ENCODE results near the gene MORN1. TPM values are rescaled to one million over a fixed set of nuclear protein-coding genes. Genes with fewer than 3 reads are reported as not detected.

The MORN1 gene
- total and polyA plus RNA-seq, 2 of the 4 experiments (the other 2 are of a cell fraction), result 3.0 to 4.2 TPM

DNA sequence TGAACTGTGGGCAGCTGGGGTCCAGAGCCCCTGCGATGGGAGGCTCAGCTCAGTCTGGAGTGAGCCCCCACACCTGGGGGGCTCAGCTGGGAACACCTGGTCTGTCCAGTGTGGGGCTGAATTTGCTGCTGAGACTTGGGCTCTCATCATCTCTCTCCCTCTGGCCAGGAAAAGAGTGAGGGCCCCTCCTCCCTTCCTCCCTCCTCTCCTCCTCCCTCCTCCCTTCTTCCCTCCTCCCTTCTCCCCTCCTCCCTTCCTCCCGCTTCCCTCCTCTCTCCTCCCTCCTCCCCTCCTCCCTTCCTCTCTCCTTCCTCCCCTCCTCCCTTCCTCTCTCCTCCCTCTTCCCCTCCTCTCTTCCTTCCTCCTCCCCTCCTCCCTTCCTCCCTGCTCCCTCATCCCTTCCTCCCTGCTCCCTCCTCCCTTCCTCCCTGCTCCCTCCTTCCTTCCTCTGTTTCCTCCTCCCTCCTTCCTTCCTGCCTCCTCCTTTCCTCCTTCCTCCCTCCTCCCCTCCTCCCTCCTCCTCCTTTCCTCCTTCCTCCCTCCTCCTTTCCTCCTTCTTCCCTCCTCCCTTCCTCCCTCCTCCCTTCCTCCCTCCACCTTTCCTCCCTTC lies 44.5 kb upstream of the MORN1 start:
- TF ChIP-seq USF2 (IDR thresholded peaks at IDR 0.05; ENCODE audit: low read depth, low read length) (no peak), RCOR1 (IDR thresholded peaks at IDR 0.05; ENCODE audit: insufficient replicate concordance, low read length) (no peak)
- TF ChIP-seq, protein P1, sequence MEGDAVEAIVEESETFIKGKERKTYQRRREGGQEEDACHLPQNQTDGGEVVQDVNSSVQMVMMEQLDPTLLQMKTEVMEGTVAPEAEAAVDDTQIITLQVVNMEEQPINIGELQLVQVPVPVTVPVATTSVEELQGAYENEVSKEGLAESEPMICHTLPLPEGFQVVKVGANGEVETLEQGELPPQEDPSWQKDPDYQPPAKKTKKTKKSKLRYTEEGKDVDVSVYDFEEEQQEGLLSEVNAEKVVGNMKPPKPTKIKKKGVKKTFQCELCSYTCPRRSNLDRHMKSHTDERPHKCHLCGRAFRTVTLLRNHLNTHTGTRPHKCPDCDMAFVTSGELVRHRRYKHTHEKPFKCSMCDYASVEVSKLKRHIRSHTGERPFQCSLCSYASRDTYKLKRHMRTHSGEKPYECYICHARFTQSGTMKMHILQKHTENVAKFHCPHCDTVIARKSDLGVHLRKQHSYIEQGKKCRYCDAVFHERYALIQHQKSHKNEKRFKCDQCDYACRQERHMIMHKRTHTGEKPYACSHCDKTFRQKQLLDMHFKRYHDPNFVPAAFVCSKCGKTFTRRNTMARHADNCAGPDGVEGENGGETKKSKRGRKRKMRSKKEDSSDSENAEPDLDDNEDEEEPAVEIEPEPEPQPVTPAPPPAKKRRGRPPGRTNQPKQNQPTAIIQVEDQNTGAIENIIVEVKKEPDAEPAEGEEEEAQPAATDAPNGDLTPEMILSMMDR (conservative IDR thresholded peaks at IDR 0.05; ENCODE audit: low read depth, low read length), result no peak

More for the DNA sequence above, 44.5 kb upstream of the MORN1 start:
- H3K9ac ChIP-seq (ENCODE audit: low read depth, low read length), result no peak overlapping the region
- no peak overlapping the region for H3K4me2 ChIP-seq (ENCODE audit: low read depth, low read length)
- no peak for ATAC-seq (ENCODE audit: low read depth)
- H2BK15ac ChIP-seq (ENCODE audit: low read depth, low read length), result no peak overlapping the region
- no peaks in the 10 kb centered on the region for H3K9me1 ChIP-seq (ENCODE audit: insufficient read depth, low read length)
- H2AK5ac ChIP-seq (ENCODE audit: low read depth, low read length), result no peak overlapping the region
- no peaks in the 10 kb centered on the region for H3K36me3 ChIP-seq (ENCODE audit: control insufficient read depth, insufficient read depth, low read length)
- in situ Hi-C loops (cut with MboI; ENCODE audit: low sequenced_read_pairs) (loop anchor here (25.0 kb wide), 1 partner anchor 626 kb away; the partner anchor contains the start of gene PRDM16), intact Hi-C loops (cut with micrococcal nuclease) (no loop called here), dilution Hi-C loops (cut with HindIII; ENCODE audit: low sequenced_read_pairs, unreplicated experiment) (no loop called here)
- no peak overlapping the region for H4K5ac ChIP-seq (ENCODE audit: low read depth, low read length)
- no peak for DNase-seq
- H3K27me3 ChIP-seq (ENCODE audit: control insufficient read depth, insufficient read depth, low read length), result peaks cover 50% of the 10 kb centered on the region
- no peak overlapping the region for H3K23ac ChIP-seq (ENCODE audit: low read depth, low read length)
- WGBS, 2 experiments (ENCODE audit: extremely low coverage in 2 of 2, insufficient read length in 1 of 2), result 50% methylated on average over 1 of the region's 2 CpGs; no CpG with 5 or more reads in 1 of the 2 experiments
- no peaks in the 10 kb centered on the region for H3K9me3 ChIP-seq (ENCODE audit: control insufficient read depth, insufficient read depth, low read length)
- H4K91ac ChIP-seq (ENCODE audit: insufficient read depth, low read depth, low read length), result no peak overlapping the region
- no peak overlapping the region for H2AK9ac ChIP-seq (replicated peaks; ENCODE audit: low read depth, low read length, poor library complexity)
- H3K18ac ChIP-seq (ENCODE audit: low read depth, low read length), result no peak overlapping the region
- H3K4ac ChIP-seq (ENCODE audit: low read depth, low read length), result no peak overlapping the region
- no peak overlapping the region for H2BK5ac ChIP-seq (ENCODE audit: low read depth, low read length, poor library complexity, severe bottlenecking)
- POLR2A ChIA-PET (ENCODE audit: unreplicated experiment), result no interaction called here
- no peak overlapping the region for H2BK20ac ChIP-seq (ENCODE audit: low read depth, low read length)
- no peaks in the 10 kb centered on the region for H3K79me1 ChIP-seq (ENCODE audit: low read depth in 1 of 2, low read length in 2 of 2)
- H4K20me1 ChIP-seq (ENCODE audit: insufficient read depth, low read length), result no peaks in the 10 kb centered on the region; the same call in 1 of the 2 replicates
- H3K4me3 ChIP-seq (ENCODE audit: insufficient read depth, low read depth, low read length), result no peak overlapping the region
- H2AFZ ChIP-seq (replicated peaks; ENCODE audit: low read length, poor library complexity), result no peak overlapping the region
- CTCF ChIA-PET, result no interaction called here
- H2BK120ac ChIP-seq (ENCODE audit: low read depth, low read length), result no peak overlapping the region
- H4K8ac ChIP-seq (ENCODE audit: low read depth in 2 of 2, low read length in 2 of 2), result no peak overlapping the region
- H3K56ac ChIP-seq (ENCODE audit: extremely low read depth, insufficient read depth, low read length), result no peak overlapping the region
- H3K14ac ChIP-seq (replicated peaks; ENCODE audit: low read depth, low read length), result no peak overlapping the region
- no peak overlapping the region for H3K27ac ChIP-seq (ENCODE audit: insufficient read depth, low read length)
- H3K4me1 ChIP-seq (ENCODE audit: control insufficient read depth, insufficient read depth, low read length), result no peaks in the 10 kb centered on the region
- BruUV-seq (replicated peaks), result no TSS peak

All from IMR-90 (cell line).